Measurements from ENCODE around the gene CDX1.

Gene CDX1

DNA sequence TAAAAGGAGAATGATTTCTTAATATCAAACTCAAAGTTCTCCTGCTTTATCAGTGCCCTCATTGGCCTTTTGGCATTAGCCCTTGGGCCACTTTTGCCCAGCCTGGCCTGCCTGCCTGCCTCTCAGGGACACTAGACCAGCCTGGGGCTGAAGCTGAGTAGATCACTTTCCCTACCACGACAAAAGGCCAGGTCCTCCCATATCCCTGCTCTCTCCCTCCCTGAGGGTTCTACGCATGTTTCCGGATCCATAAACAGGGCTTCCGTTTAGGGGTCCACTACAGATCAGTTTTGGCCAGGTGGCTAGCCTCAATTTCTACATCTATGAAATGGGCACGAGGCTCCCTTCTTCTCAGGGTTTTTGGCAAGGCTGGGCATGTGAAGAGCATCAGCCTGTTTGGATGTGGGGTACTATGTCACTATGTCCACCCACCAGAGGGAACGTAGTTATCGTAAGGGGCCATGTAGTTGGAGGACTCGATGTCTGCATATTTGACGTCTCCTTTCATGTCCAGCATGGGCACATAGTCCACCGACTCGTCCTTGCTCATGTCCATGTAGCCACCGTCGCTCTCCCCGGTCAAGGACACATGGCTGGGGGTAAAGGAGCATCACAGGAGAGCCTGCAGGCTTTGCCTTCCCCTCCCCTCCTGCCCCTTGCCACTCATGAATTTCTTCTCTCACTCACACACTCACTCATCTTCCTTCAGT is 45.0 kb upstream of the CDX1 start:
- TF ChIP-seq, protein P1, sequence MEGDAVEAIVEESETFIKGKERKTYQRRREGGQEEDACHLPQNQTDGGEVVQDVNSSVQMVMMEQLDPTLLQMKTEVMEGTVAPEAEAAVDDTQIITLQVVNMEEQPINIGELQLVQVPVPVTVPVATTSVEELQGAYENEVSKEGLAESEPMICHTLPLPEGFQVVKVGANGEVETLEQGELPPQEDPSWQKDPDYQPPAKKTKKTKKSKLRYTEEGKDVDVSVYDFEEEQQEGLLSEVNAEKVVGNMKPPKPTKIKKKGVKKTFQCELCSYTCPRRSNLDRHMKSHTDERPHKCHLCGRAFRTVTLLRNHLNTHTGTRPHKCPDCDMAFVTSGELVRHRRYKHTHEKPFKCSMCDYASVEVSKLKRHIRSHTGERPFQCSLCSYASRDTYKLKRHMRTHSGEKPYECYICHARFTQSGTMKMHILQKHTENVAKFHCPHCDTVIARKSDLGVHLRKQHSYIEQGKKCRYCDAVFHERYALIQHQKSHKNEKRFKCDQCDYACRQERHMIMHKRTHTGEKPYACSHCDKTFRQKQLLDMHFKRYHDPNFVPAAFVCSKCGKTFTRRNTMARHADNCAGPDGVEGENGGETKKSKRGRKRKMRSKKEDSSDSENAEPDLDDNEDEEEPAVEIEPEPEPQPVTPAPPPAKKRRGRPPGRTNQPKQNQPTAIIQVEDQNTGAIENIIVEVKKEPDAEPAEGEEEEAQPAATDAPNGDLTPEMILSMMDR (IDR thresholded peaks at IDR 0.05; ENCODE audit: low read depth, low read length, missing control alignments): no peak
- no peak for DNase-seq (ENCODE audit: extremely low read depth, low read depth)
- H3K4me3 ChIP-seq (replicated peaks; ENCODE audit: low read depth, low read length): no peak overlapping the region

DNA sequence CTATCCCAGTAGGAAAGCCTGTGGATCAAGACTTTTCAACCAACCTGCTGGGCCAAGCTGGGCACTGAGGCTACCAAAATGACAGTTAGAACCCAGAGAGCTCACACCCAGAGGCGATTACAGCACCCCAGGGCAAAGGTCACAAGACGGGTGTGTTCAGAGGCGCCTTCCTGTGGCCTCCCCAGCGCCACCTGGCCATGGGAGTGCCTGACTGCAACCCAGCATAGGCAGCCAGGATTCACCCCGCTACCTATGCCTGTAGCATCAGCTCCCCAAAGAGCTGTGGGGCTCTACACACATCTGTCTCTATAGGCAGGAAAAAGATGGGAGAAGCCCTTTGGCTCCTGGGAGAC is 44.4 kb upstream of the CDX1 start:
- no peak for DNase-seq (ENCODE audit: extremely low read depth, low read depth)
- TF ChIP-seq, protein P1 (IDR thresholded peaks at IDR 0.05; ENCODE audit: low read depth, low read length, missing control alignments): peak; percentile 20
- H3K4me3 ChIP-seq (replicated peaks; ENCODE audit: low read depth, low read length): no peak overlapping the region

DNA sequence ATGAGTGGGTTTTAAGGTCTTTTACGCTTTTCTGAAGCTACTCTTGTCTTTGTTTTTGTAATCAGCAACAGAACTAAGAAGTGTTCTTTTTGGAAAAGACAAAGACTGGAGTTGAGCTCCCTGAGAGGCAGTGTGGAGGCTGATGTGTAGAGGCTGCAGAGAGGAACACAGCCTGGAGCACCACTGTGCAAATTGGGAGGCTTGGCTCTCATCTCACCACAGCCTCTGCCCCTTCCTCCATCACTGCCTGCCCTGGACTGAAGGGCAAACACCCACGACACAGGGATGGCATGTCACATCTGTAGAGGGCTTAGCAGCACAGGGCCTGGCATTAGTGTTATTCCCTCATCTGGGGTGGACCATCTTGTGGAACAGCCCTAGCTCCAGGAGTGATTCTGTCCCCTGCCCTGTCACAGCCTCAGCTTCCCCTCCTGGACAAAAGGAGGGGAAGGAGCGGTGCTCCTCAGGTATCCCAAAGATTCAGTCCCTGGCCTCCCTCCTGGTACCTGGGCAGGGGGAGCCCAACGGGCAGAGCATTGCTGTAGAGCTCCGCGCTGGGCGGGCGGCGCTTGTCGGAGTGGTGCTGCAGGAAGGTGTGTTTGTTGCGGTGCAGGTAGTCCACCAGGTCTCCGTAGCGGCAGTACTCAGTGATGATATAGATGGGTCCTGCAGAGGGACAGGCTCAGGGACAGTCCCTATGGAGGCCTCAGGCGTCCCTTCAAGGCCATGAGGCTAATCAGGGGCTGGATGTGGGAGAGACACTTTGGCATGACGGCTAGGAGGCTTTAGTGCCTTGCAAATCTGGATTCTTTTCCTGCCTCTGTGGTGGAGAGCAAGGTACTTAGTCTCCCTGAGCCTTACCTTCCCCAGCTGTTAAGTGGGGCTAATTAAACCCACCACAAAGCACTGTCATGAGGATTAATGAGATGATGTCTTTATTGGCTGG is 43.8 kb upstream of the CDX1 start:
- DNase-seq (ENCODE audit: extremely low read depth, low read depth): no peak
- no peak overlapping the region for H3K4me3 ChIP-seq (replicated peaks; ENCODE audit: low read depth, low read length)
- TF ChIP-seq, protein P1 (IDR thresholded peaks at IDR 0.05; ENCODE audit: low read depth, low read length, missing control alignments): no peak

DNA sequence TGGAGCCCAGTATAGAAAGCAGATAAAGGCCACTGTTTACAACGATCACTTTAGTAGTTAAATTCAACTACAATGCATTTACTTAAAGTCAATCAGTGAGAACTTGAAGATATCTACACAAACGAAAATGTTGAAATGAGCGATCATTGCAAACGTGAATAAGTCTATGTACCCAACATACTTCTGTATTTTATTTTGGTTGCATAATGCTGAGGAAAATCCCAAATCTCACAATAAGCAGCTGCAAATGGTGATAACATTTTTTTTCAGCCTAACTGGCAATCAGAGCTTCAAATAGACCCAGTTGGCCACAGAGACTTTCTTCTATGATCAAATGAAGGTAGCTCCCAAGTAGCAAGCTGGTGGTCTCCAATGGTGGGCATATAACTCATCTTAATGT is 43.0 kb upstream of the CDX1 start:
- TF ChIP-seq, protein P1 (IDR thresholded peaks at IDR 0.05; ENCODE audit: low read depth, low read length, missing control alignments): no peak
- no peak for DNase-seq (ENCODE audit: extremely low read depth, low read depth)
- no peak overlapping the region for H3K4me3 ChIP-seq (replicated peaks; ENCODE audit: low read depth, low read length)

DNA sequence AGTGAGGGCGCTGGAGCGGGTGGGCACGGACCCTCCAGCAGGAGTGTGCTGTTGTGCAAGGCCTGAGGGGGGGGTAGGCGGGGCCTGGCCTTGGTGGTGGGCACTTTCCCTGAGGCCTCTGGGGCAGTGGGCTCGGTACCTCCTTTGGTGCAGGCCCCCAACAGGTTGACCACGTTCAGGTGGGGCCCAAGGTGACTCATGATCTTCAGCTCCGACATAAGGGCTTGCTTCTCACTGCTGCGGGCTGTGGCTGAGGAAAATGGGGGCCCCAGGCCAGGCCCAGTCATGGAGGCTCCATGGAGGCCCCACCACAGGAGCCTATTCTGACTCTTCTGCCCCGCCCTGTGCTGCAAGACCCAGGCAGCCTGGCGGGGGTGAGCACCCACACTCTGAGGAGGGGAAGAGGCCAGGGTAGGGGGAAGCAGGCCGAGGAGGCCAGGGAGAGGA is 42.4 kb upstream of the CDX1 start:
- TF ChIP-seq, protein P1 (IDR thresholded peaks at IDR 0.05; ENCODE audit: low read depth, low read length, missing control alignments): no peak
- no peak for DNase-seq (ENCODE audit: extremely low read depth, low read depth)
- H3K4me3 ChIP-seq (replicated peaks; ENCODE audit: low read depth, low read length): no peak overlapping the region

DNA sequence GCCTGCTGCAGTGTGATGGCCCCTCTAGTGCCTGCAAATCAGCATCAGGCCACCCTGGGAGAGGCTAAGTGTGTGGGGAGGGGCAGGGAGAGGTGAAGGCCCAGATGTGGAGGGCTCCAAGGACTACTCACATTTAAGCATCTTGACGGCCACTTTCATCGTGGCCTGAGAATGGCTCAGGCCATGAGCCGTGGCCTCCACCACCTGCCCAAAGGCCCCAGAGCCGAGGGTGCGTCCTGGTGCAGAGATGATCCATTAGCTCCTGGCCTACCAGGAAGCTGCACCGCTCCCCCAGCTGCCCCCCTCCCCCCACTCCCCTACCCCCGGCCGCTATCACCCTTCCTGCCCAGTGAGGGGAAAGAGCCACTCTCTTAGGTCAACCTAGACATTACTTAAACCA is 42.0 kb upstream of the CDX1 start:
- no peak overlapping the region for H3K4me3 ChIP-seq (replicated peaks; ENCODE audit: low read depth, low read length)
- TF ChIP-seq, protein P1 (IDR thresholded peaks at IDR 0.05; ENCODE audit: low read depth, low read length, missing control alignments): no peak

More for the DNA sequence above, 42.0 kb upstream of the CDX1 start:
- no peak for DNase-seq (ENCODE audit: extremely low read depth, low read depth)

Measured in HFF-Myc (cell line).